K562 (cell line): ENCODE measurements around the gene NBPF9.
A peak's percentile ranks its signal among the peaks of the same experiment; 100 is the strongest.
"Not testable (repeated sequence)": the region's sequence is repeated elsewhere in the genome, so short reads cannot be mapped to it uniquely, and the experiment has no call there.

Experiments used
- BCL6 ChIP-seq: fragments of 250-450 bp; sonication (Bioruptor Pico); IDR thresholded peaks from 2 replicates; pipeline ENCODE4 v1.4.0; 2020
- BHLHE40 ChIP-seq: IDR thresholded peaks from 2 replicates; pipeline ENCODE4 v1.6.1; 2011; ENCODE audit warnings: low read length, improper control_type of control experiment
- CTCF ChIP-seq, 3 experiments: IDR thresholded peaks in 2 of 3; conservative IDR thresholded peaks in 1 of 3; 2 replicates each; pipeline ENCODE4 v1.5.1; 2011 to 2012; ENCODE audit warnings: low read length in 3 of 3, mild to moderate bottlenecking in 3 of 3, control low read depth in 2 of 3, improper control_type of control experiment in 1 of 3, inconsistent platforms in 1 of 3, low read depth in 1 of 3, mixed read lengths in 1 of 3, moderate library complexity in 1 of 3; ENCODE audit not compliant: insufficient read depth in 2 of 3
- FOXK1 ChIP-seq: sonication (generic); formaldehyde crosslinking; IDR thresholded peaks from 2 replicates; pipeline ENCODE4 v1.8.0; 2022; ENCODE audit warnings: missing genetic modification reagents, mild to moderate bottlenecking, borderline replicate concordance
- HNRNPLL ChIP-seq: fragments of 200-400 bp; formaldehyde crosslinking; IDR thresholded peaks from 2 replicates; pipeline ENCODE4 v1.6.1; 2017; ENCODE audit warnings: low read length, low read depth, mild to moderate bottlenecking; ENCODE audit not compliant: poor library complexity, severe bottlenecking
- JUND ChIP-seq, 2 experiments: IDR thresholded peaks; 2 replicates in 1 of 2; 3 replicates in 1 of 2; pipeline ENCODE4 v1.6.1; 2011; ENCODE audit warnings: borderline replicate concordance in 2 of 2, low read depth in 2 of 2, low read length in 2 of 2, improper control_type of control experiment in 1 of 2, missing biosample characterization in 1 of 2, missing genetic modification characterization in 1 of 2, missing genetic modification reagents in 1 of 2
- KDM1A ChIP-seq, 2 experiments: fragments of 450-650 bp; IDR thresholded peaks; 2 replicates each; pipeline ENCODE4 v1.6.1; 2016; ENCODE audit warnings: mild to moderate bottlenecking in 2 of 2
- NR1H2 ChIP-seq: sonication (generic); formaldehyde crosslinking; IDR thresholded peaks from 2 replicates; pipeline ENCODE4 v1.4.0; 2020; ENCODE audit warnings: mild to moderate bottlenecking, missing genetic modification reagents
- PHF8 ChIP-seq: fragments of 200-600 bp; sonication (generic); IDR thresholded peaks from 2 replicates; pipeline ENCODE4 v1.6.1; 2012; ENCODE audit warnings: mixed run types, mild to moderate bottlenecking, inconsistent platforms, low read length, moderate library complexity, borderline replicate concordance
- POLR2A ChIP-seq: fragments of 450-650 bp; conservative IDR thresholded peaks from 2 replicates; pipeline ENCODE4 v1.6.1; 2016
- RAD21 ChIP-seq, 2 experiments: fragments of 250-450 bp in 1 of 2; fragments of 450-650 bp in 1 of 2; sonication (Bioruptor Pico) in 1 of 2; formaldehyde crosslinking in 1 of 2; IDR thresholded peaks in 1 of 2; conservative IDR thresholded peaks in 1 of 2; 2 replicates each; pipeline versions ENCODE4 v1.4.0 to v1.8.0; 2020 to 2022; ENCODE audit warnings: mild to moderate bottlenecking in 2 of 2, moderate library complexity in 1 of 2
- USF1 ChIP-seq: sonication (generic); formaldehyde crosslinking; IDR thresholded peaks from 2 replicates; pipeline ENCODE4 v1.9.0; 2022; ENCODE audit warnings: mild to moderate bottlenecking, missing genetic modification reagents
- TF ChIP-seq, protein P1 (sequence below): sonication (generic); formaldehyde crosslinking; IDR thresholded peaks from 2 replicates; pipeline ENCODE4 v1.8.1; 2023; ENCODE audit warnings: mild to moderate bottlenecking, missing genetic modification reagents
- TF ChIP-seq, protein P2 (sequence below), 2 experiments: fragments of 450-650 bp in 1 of 2; sonication (generic) in 1 of 2; formaldehyde crosslinking in 1 of 2; IDR thresholded peaks; 2 replicates each; pipeline versions ENCODE4 v1.7.1 to v1.9.0; 2016 to 2022; ENCODE audit warnings: inconsistent platforms in 1 of 2, mild to moderate bottlenecking in 1 of 2, missing genetic modification reagents in 1 of 2

DNA sequence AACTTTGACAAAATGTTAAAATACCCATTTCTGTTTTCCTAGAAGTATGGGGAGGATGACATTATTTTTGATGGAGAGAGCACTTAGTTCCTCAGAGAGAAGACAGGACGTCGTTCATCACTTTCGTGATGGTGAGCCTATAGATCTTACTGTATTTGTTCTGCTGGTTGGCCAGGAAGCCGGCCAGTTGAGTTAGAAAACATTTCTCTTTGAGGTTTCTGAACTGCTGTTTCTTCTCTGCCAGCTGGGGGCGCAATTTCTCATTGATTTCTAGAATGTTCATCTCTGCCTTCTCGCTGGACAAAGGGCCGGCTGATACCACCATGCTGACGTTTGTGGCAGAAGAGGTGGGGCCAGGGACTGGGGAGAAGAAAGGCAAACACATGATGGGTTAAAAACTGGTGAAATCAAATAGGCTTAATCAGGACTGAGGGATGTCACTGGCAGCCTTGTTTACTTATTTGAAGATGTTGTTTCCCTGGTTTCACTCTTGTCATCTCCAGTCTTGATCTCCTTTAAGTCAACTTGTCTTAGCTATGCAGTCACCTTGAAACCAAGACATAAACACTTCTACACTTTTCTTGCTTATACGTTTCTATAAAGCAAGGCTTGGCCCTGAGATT, 27.7 kb downstream of the NBPF9 start:
- not testable (repeated sequence) for TF ChIP-seq BHLHE40; KDM1A (IDR thresholded peaks at IDR 0.05); USF1; PHF8; JUND (IDR thresholded peaks at IDR 0.05; ENCODE audit: borderline replicate concordance, low read depth, low read length); JUND (tag; IDR thresholded peaks at IDR 0.05; ENCODE audit: borderline replicate concordance, low read depth, low read length); CTCF (IDR thresholded peaks at IDR 0.05 in 2 of 3, conservative IDR thresholded peaks at IDR 0.05 in 1 of 3; ENCODE audit: insufficient read depth in 2 of 3, low read depth in 1 of 3, low read length in 3 of 3); FOXK1 (CRISPR knock-in tag); BCL6 (CRISPR knock-in tag); HNRNPLL; POLR2A; NR1H2 (CRISPR knock-in tag)
- TF ChIP-seq, protein P1, sequence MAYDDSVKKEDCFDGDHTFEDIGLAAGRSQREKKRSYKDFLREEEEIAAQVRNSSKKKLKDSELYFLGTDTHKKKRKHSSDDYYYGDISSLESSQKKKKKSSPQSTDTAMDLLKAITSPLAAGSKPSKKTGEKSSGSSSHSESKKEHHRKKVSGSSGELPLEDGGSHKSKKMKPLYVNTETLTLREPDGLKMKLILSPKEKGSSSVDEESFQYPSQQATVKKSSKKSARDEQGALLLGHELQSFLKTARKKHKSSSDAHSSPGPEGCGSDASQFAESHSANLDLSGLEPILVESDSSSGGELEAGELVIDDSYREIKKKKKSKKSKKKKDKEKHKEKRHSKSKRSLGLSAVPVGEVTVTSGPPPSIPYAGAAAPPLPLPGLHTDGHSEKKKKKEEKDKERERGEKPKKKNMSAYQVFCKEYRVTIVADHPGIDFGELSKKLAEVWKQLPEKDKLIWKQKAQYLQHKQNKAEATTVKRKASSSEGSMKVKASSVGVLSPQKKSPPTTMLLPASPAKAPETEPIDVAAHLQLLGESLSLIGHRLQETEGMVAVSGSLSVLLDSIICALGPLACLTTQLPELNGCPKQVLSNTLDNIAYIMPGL = not testable (repeated sequence)
- peak in 1 of 2 experiments; percentile 44; a peak in 2 of 4 replicates for TF ChIP-seq RAD21 (CRISPR knock-in tag; conservative IDR thresholded peaks at IDR 0.05 in 1 of 2, IDR thresholded peaks at IDR 0.05 in 1 of 2)
- TF ChIP-seq, protein P2, sequence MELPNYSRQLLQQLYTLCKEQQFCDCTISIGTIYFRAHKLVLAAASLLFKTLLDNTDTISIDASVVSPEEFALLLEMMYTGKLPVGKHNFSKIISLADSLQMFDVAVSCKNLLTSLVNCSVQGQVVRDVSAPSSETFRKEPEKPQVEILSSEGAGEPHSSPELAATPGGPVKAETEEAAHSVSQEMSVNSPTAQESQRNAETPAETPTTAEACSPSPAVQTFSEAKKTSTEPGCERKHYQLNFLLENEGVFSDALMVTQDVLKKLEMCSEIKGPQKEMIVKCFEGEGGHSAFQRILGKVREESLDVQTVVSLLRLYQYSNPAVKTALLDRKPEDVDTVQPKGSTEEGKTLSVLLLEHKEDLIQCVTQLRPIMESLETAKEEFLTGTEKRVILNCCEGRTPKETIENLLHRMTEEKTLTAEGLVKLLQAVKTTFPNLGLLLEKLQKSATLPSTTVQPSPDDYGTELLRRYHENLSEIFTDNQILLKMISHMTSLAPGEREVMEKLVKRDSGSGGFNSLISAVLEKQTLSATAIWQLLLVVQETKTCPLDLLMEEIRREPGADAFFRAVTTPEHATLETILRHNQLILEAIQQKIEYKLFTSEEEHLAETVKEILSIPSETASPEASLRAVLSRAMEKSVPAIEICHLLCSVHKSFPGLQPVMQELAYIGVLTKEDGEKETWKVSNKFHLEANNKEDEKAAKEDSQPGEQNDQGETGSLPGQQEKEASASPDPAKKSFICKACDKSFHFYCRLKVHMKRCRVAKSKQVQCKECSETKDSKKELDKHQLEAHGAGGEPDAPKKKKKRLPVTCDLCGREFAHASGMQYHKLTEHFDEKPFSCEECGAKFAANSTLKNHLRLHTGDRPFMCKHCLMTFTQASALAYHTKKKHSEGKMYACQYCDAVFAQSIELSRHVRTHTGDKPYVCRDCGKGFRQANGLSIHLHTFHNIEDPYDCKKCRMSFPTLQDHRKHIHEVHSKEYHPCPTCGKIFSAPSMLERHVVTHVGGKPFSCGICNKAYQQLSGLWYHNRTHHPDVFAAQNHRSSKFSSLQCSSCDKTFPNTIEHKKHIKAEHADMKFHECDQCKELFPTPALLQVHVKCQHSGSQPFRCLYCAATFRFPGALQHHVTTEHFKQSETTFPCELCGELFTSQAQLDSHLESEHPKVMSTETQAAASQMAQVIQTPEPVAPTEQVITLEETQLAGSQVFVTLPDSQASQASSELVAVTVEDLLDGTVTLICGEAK (IDR thresholded peaks at IDR 0.05) = not testable (repeated sequence)
- TF ChIP-seq, protein P2 (CRISPR knock-in tag; IDR thresholded peaks at IDR 0.05) = not testable (repeated sequence)
